A673 (cell line): ENCODE results near the gene COMP. TPM values are rescaled to one million over a fixed set of nuclear protein-coding genes. Genes with fewer than 3 reads are reported as not detected.

Source experiments
- BruUV-seq: library from RNA; stranded (reverse); fragments of 400-500 nt; replicated peaks from 2 replicates; lab custom pipeline; 2021; lab: Mats Ljungman, UMichigan
- CTCF ChIA-PET: fragments of 300-600 bp; sonication (Branson Sonifier 250); formaldehyde crosslinking; loops from one replicate; lab custom pipeline; 2022; ENCODE audit warnings: antibody characterized with exemption; lab: Charles Lee
- POLR2A ChIA-PET: fragments of 300-600 bp; sonication (Branson Sonifier 250); formaldehyde crosslinking; loops from one replicate; lab custom pipeline; 2022; ENCODE audit warnings: antibody characterized with exemption; ENCODE audit not compliant: low non-redundant PET; lab: Charles Lee
- DNase-seq: peaks from one replicate; pipeline ENCODE4 v3.0.0-alpha.2; 2015; ENCODE audit warnings: low spot score
- H3K27ac ChIP-seq: fragments of 200-600 bp; sonication (generic); 2 replicates; pipeline ENCODE4 v1.5.1; 2016; ENCODE audit warnings: mixed run types, low read depth, mild to moderate bottlenecking, mixed read lengths, antibody characterized with exemption, low read length; ENCODE audit not compliant: poor library complexity, severe bottlenecking
- H3K27me3 ChIP-seq: fragments of 200-600 bp; sonication (generic); replicated peaks from 2 replicates; pipeline ENCODE4 v1.6.1; 2017; ENCODE audit warnings: mixed run types, low read depth, mild to moderate bottlenecking, mixed read lengths, antibody characterized with exemption, low read length; ENCODE audit not compliant: insufficient read depth, poor library complexity
- H3K36me3 ChIP-seq: fragments of 200-600 bp; sonication (generic); 2 replicates; pipeline ENCODE4 v1.6.1; 2016; ENCODE audit warnings: mixed run types, mild to moderate bottlenecking, mixed read lengths, antibody characterized with exemption, low read length; ENCODE audit not compliant: insufficient read depth, poor library complexity, severe bottlenecking
- H3K4me1 ChIP-seq: fragments of 200-600 bp; sonication (generic); 2 replicates; pipeline ENCODE4 v1.6.1; 2017; ENCODE audit warnings: mixed run types, mild to moderate bottlenecking, mixed read lengths, antibody characterized with exemption, low read length; ENCODE audit not compliant: insufficient read depth, poor library complexity, severe bottlenecking
- H3K4me3 ChIP-seq: fragments of 200-600 bp; sonication (generic); 2 replicates; pipeline ENCODE4 v1.5.1; 2016; ENCODE audit warnings: low read depth, mixed run types, mild to moderate bottlenecking, mixed read lengths, low read length; ENCODE audit not compliant: poor library complexity, severe bottlenecking
- H3K9me3 ChIP-seq: fragments of 200-600 bp; sonication (generic); 2 replicates; pipeline ENCODE4 v1.6.1; 2016; ENCODE audit warnings: mixed run types, low read depth, mild to moderate bottlenecking, mixed read lengths, antibody characterized with exemption, low read length; ENCODE audit not compliant: poor library complexity, severe bottlenecking
- EZH2 ChIP-seq: fragments of 200-600 bp; sonication (generic); IDR thresholded peaks from 2 replicates; pipeline ENCODE4 v1.6.1; 2017; ENCODE audit warnings: borderline replicate concordance, low read depth, mild to moderate bottlenecking, mixed read lengths, antibody characterized with exemption, low read length; ENCODE audit not compliant: poor library complexity, severe bottlenecking
- intact Hi-C: fragments of 100-400 bp; cut with micrococcal nuclease; formaldehyde crosslinking; loops from one replicate; pipeline ENCODE4 v1.10.0; 2022; ENCODE audit not compliant: unreplicated experiment
- total RNA-seq: library from RNA; stranded (reverse); gene quantifications from 2 replicates; pipeline ENCODE4 v1.2.3, GENCODE V29; 2021
- TF ChIP-seq, protein P1 (sequence below): fragments of 300-800, 200-600 bp; sonication (generic); conservative IDR thresholded peaks from 2 replicates; pipeline ENCODE4 v1.5.1; 2017; ENCODE audit warnings: low read depth, mild to moderate bottlenecking, antibody characterized with exemption, low read length, moderate library complexity, mixed read lengths

COMP gene
- total RNA-seq, 1 experiment from 2014 or later = not detected

DNA sequence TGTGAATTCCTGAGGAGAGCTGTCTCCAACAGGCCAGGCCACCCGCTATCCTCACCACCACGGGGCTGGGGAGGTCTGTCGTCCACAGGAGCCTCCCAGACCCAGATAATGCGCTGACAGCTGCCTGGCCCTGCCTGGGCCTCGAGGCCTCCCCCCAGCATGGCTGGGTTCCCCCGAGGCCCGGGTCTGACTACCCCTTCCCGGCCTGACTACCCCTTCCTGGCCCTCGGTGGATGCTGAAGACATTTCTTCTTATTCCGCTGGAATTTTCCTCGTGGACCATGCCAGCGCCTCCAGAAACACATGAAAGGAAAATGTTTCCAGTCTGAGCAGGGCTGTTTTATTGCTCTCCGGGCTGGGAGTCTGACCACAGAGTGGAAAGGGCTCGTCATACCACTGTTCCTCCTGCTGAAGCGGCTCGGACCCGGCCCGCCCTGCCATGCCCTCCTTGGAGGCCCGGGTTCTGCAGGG, 16.8 kb upstream of the COMP start:
- POLR2A ChIA-PET = no interaction called here

GRCh38 chr19:18804643-18805042, 13.5 kb upstream of the COMP start:
- CTCF ChIA-PET = no interaction called here
- H3K27me3 ChIP-seq = no peaks in the 10 kb centered on the region
- no TSS peak for BruUV-seq

More for the DNA sequence above, 16.8 kb upstream of the COMP start:
- DNase-seq = no peak
- Histone ChIP-seq H3K4me1 (no peaks in the 10 kb centered on the region), H3K9me3 (no peaks in the 10 kb centered on the region), H3K36me3 (no peaks in the 10 kb centered on the region), H3K27me3 (no peaks in the 10 kb centered on the region), H3K27ac (no peak overlapping the region), H3K4me3 (no peak overlapping the region)
- TF ChIP-seq, protein P1, sequence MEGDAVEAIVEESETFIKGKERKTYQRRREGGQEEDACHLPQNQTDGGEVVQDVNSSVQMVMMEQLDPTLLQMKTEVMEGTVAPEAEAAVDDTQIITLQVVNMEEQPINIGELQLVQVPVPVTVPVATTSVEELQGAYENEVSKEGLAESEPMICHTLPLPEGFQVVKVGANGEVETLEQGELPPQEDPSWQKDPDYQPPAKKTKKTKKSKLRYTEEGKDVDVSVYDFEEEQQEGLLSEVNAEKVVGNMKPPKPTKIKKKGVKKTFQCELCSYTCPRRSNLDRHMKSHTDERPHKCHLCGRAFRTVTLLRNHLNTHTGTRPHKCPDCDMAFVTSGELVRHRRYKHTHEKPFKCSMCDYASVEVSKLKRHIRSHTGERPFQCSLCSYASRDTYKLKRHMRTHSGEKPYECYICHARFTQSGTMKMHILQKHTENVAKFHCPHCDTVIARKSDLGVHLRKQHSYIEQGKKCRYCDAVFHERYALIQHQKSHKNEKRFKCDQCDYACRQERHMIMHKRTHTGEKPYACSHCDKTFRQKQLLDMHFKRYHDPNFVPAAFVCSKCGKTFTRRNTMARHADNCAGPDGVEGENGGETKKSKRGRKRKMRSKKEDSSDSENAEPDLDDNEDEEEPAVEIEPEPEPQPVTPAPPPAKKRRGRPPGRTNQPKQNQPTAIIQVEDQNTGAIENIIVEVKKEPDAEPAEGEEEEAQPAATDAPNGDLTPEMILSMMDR = no peak
- no peak for TF ChIP-seq EZH2
- no TSS peak for BruUV-seq
- CTCF ChIA-PET = no interaction called here
- intact Hi-C loops = no loop called here

GRCh38 chr19:18804139-18804601, 13.1 kb upstream of the COMP start:
- H3K4me3 ChIP-seq = no peak overlapping the region
- ChIA-PET CTCF (no interaction called here), POLR2A (no interaction called here)
- H3K4me1 ChIP-seq = no peaks in the 10 kb centered on the region
- TF ChIP-seq, protein P1 = no peak
- TF ChIP-seq EZH2 = no peak
- intact Hi-C loops = no loop called here
- H3K27me3 ChIP-seq = no peaks in the 10 kb centered on the region
- H3K27ac ChIP-seq = no peak overlapping the region
- no TSS peak for BruUV-seq
- no peak for DNase-seq
- H3K9me3 ChIP-seq = no peaks in the 10 kb centered on the region
- no peaks in the 10 kb centered on the region for H3K36me3 ChIP-seq

More at GRCh38 chr19:18804643-18805042, 13.5 kb upstream of the COMP start:
- Histone ChIP-seq H3K9me3 (no peaks in the 10 kb centered on the region), H3K4me1 (no peaks in the 10 kb centered on the region), H3K36me3 (no peaks in the 10 kb centered on the region), H3K27ac (no peak overlapping the region), H3K4me3 (no peak overlapping the region)
- DNase-seq = no peak
- POLR2A ChIA-PET = no interaction called here
- intact Hi-C loops = no loop called here
- TF ChIP-seq, protein P1 = no peak
- TF ChIP-seq EZH2 = no peak
